Breast epithelium (tissue), 4 donors: ENCODE results near the gene SDC4. TPM values are rescaled to one million over a fixed set of nuclear protein-coding genes. Genes with fewer than 3 reads are reported as not detected.

Experiments
- DNase-seq, 2 donors: peaks; one replicate each; pipeline ENCODE4 v3.0.0-alpha.2; 2019; ENCODE audit warnings: low spot score in 2 of 2
- H3K27ac ChIP-seq, 2 donors: fragments of 200-600 bp; sonication (generic) in 1 of 2; one replicate each; pipeline ENCODE4 v1.5.1; 2016 to 2019; ENCODE audit warnings: mild to moderate bottlenecking in 1 of 2
- H3K27me3 ChIP-seq, 2 donors: fragments of 200-600 bp; sonication (generic) in 1 of 2; one replicate each; pipeline versions ENCODE4 v1.5.1 to v1.6.0; 2017 to 2019; ENCODE audit warnings: control low read depth in 1 of 2, mild to moderate bottlenecking in 1 of 2
- H3K36me3 ChIP-seq: fragments of 200-600 bp; one replicate; pipeline ENCODE4 v1.5.1; 2019
- H3K4me1 ChIP-seq, 2 donors: fragments of 200-600 bp; sonication (generic); one replicate each; pipeline ENCODE4 v1.5.1; 2016 to 2019; ENCODE audit warnings: control low read depth in 1 of 2
- H3K4me3 ChIP-seq, 3 donors: fragments of 200-600 bp; sonication (generic); 1 replicate in 2 of 3; 2 replicates in 1 of 3; pipeline ENCODE4 v1.5.1; 2016 to 2019; ENCODE audit warnings: mild to moderate bottlenecking in 3 of 3, moderate library complexity in 2 of 3
- H3K9me3 ChIP-seq, 2 donors: fragments of 200-600 bp; sonication (generic) in 1 of 2; one replicate each; pipeline ENCODE4 v1.5.1; 2016 to 2019; ENCODE audit warnings: control low read depth in 1 of 2
- CTCF ChIP-seq, 3 donors: fragments of 450-650 bp; IDR thresholded peaks; one replicate each; pipeline ENCODE4 v1.5.1; 2016 to 2017; ENCODE audit warnings: antibody characterized with exemption in 3 of 3, mild to moderate bottlenecking in 3 of 3, moderate library complexity in 3 of 3
- POLR2A ChIP-seq: fragments of 450-650 bp; IDR thresholded peaks from one replicate; pipeline ENCODE4 v1.6.1; 2016; ENCODE audit warnings: antibody characterized with exemption, mild to moderate bottlenecking, moderate library complexity
- POLR2AphosphoS5 ChIP-seq, 3 donors: sonication (generic); formaldehyde crosslinking; IDR thresholded peaks; one replicate each; pipeline ENCODE4 v1.6.1; 2017; ENCODE audit warnings: antibody characterized with exemption in 3 of 3
- intact Hi-C: fragments of 100-400 bp; cut with DNase I; formaldehyde crosslinking; loops from one replicate; pipeline ENCODE4 v1.15.1; 2023; ENCODE audit warnings: low total_unique reads
- total RNA-seq, 3 donors: library from RNA; depleted of rRNA; stranded (reverse); fragments of >200 nt; gene quantifications; one replicate each; pipeline ENCODE4 v1.1.0, GENCODE V29; 2016

Gene SDC4
- total RNA-seq, 3 donors from 2014 or later: 29.4 to 337 (median 121) TPM

- Histone ChIP-seq H3K27ac (no peak overlapping the region), H3K4me3 (no peak overlapping the region), H3K4me1 (no peaks in the 10 kb centered on the region), H3K27me3 (peaks cover 3 to 33% of the 10 kb centered on the region in 2 donors), H3K9me3 (no peaks in the 10 kb centered on the region), H3K36me3 (no peaks in the 10 kb centered on the region)
- intact Hi-C loops: loop anchor here (10.0 kb wide), 1 partner anchor 458 kb away; no protein-coding TSS in a partner anchor
- DNase-seq: no peak
- TF ChIP-seq CTCF (IDR thresholded peaks at IDR 0.05): no peak
- no peak for TF ChIP-seq POLR2A
- no peak for TF ChIP-seq POLR2AphosphoS5 (IDR thresholded peaks at IDR 0.05)
Measured at GRCh38 chr20:45316150-45317080, 31.8 kb downstream of the SDC4 start.

- Histone ChIP-seq H3K9me3 (no peaks in the 10 kb centered on the region), H3K27ac (no peak overlapping the region), H3K36me3 (no peaks in the 10 kb centered on the region), H3K4me1 (no peaks in the 10 kb centered on the region), H3K27me3 (peaks cover 3 to 33% of the 10 kb centered on the region in 2 donors), H3K4me3 (no peak overlapping the region)
- no peak for TF ChIP-seq POLR2AphosphoS5 (IDR thresholded peaks at IDR 0.05)
- TF ChIP-seq CTCF (IDR thresholded peaks at IDR 0.05): no peak
- TF ChIP-seq POLR2A: no peak
- intact Hi-C loops: loop anchor here (10.0 kb wide), 1 partner anchor 459 kb away; no protein-coding TSS in a partner anchor
- no peak for DNase-seq
Measured at GRCh38 chr20:45315672-45316071, 32.6 kb downstream of the SDC4 start.

- Histone ChIP-seq H3K27ac (no peak overlapping the region), H3K9me3 (no peaks in the 10 kb centered on the region), H3K27me3 (peaks cover 3 to 33% of the 10 kb centered on the region in 2 donors), H3K36me3 (no peaks in the 10 kb centered on the region), H3K4me1 (no peaks in the 10 kb centered on the region), H3K4me3 (no peak overlapping the region)
- TF ChIP-seq POLR2A (no peak), POLR2AphosphoS5 (IDR thresholded peaks at IDR 0.05) (no peak), CTCF (IDR thresholded peaks at IDR 0.05) (no peak)
- intact Hi-C loops: loop anchor here (10.0 kb wide), 1 partner anchor 461 kb away; no protein-coding TSS in a partner anchor
- no peak for DNase-seq
Measured at GRCh38 chr20:45313943-45314342, 34.3 kb downstream of the SDC4 start.

- intact Hi-C loops: loop anchor here (10.0 kb wide), 1 partner anchor 462 kb away; no protein-coding TSS in a partner anchor
- H3K36me3 ChIP-seq: no peaks in the 10 kb centered on the region
- no peaks in the 10 kb centered on the region for H3K4me1 ChIP-seq
- TF ChIP-seq POLR2AphosphoS5 (IDR thresholded peaks at IDR 0.05): no peak
- no peak for TF ChIP-seq POLR2A
- no peak for DNase-seq
- H3K4me3 ChIP-seq: no peak overlapping the region
- H3K9me3 ChIP-seq: no peaks in the 10 kb centered on the region
- H3K27ac ChIP-seq: no peak overlapping the region
- H3K27me3 ChIP-seq: peaks cover 3 to 33% of the 10 kb centered on the region in 2 donors
Measured at GRCh38 chr20:45313065-45313695, 35.0 kb downstream of the SDC4 start.

GRCh38 chr20:45312241-45312640, 36.0 kb downstream of the SDC4 start:
- H3K4me3 ChIP-seq: no peak overlapping the region
- intact Hi-C loops: loop anchor here (10.0 kb wide), 1 partner anchor 463 kb away; no protein-coding TSS in a partner anchor
- no peak for DNase-seq
- peaks cover 0 to 5% of the 10 kb centered on the region in 2 donors for H3K4me1 ChIP-seq
- H3K27ac ChIP-seq: no peak overlapping the region
- TF ChIP-seq CTCF (IDR thresholded peaks at IDR 0.05) (no peak), POLR2AphosphoS5 (IDR thresholded peaks at IDR 0.05) (no peak), POLR2A (no peak)
- H3K36me3 ChIP-seq: no peaks in the 10 kb centered on the region
- peaks cover 3 to 33% of the 10 kb centered on the region in 2 donors for H3K27me3 ChIP-seq
- no peaks in the 10 kb centered on the region for H3K9me3 ChIP-seq
